Upper lobe of left lung (tissue), 6 donors: ENCODE data around the gene SNX1. TPM values are rescaled to one million over a fixed set of nuclear protein-coding genes. Genes with fewer than 3 reads are reported as not detected.

Experiments
- ATAC-seq, 2 donors: fragments of 200-7000 bp; cut with Tn5 transposase; one replicate each; pipeline ENCODE4 v1.9.1; 2022; ENCODE audit warnings: mild to moderate bottlenecking in 2 of 2, moderate library complexity in 2 of 2; ENCODE audit not compliant: low FRiP score in 2 of 2
- DNase-seq, 2 donors: peaks; one replicate each; pipeline ENCODE4 v3.0.0-alpha.2; 2019 to 2020
- H3K27ac ChIP-seq, 4 donors: fragments of 200-600 bp; sonication (generic); one replicate each; pipeline ENCODE4 v1.5.1; 2016 to 2019
- H3K27me3 ChIP-seq, 4 donors: fragments of 200-600 bp; sonication (generic); one replicate each; pipeline ENCODE4 v1.5.1; 2017 to 2019
- H3K36me3 ChIP-seq, 4 donors: fragments of 200-600 bp; sonication (generic); one replicate each; pipeline ENCODE4 v1.5.1; 2016 to 2019
- H3K4me1 ChIP-seq, 4 donors: fragments of 200-600 bp; sonication (generic); one replicate each; pipeline ENCODE4 v1.5.1; 2018 to 2019
- H3K4me3 ChIP-seq, 4 donors: fragments of 200-600 bp; sonication (generic); one replicate each; pipeline ENCODE4 v1.5.1; 2017 to 2019; ENCODE audit warnings: mild to moderate bottlenecking in 2 of 4, moderate library complexity in 1 of 4
- H3K9me3 ChIP-seq, 4 donors: fragments of 200-600 bp; sonication (generic); one replicate each; pipeline ENCODE4 v1.5.1; 2018 to 2019
- CTCF ChIP-seq, 6 experiments: fragments of 450-650 bp in 4 of 6; fragments of 200-600 bp in 2 of 6; sonication (generic) in 2 of 6; IDR thresholded peaks; one replicate each; pipeline ENCODE4 v1.5.1; 2016 to 2019; ENCODE audit warnings: antibody characterized with exemption in 6 of 6
- EP300 ChIP-seq, 4 donors: sonication (generic); formaldehyde crosslinking; IDR thresholded peaks; one replicate each; pipeline ENCODE4 v1.5.1; 2017; ENCODE audit warnings: antibody characterized with exemption in 4 of 4, control low read depth in 2 of 4
- POLR2A ChIP-seq, 4 donors: fragments of 450-650 bp; IDR thresholded peaks; one replicate each; pipeline ENCODE4 v1.5.1; 2016 to 2017; ENCODE audit warnings: antibody characterized with exemption in 4 of 4, mild to moderate bottlenecking in 2 of 4
- POLR2AphosphoS5 ChIP-seq, 2 donors: sonication (generic); formaldehyde crosslinking; IDR thresholded peaks; one replicate each; pipeline ENCODE4 v1.5.1; 2017; ENCODE audit warnings: antibody characterized with exemption in 2 of 2
- WGBS, 2 donors: methylation state at CpG; one replicate each; pipeline ENCODE4 v1.1.5; 2017 to 2018; 5-methylcytosine and 5-hydroxymethylcytosine counted together
- total RNA-seq, 6 donors: library from RNA; depleted of rRNA in 4 of 6; stranded (reverse); fragments of >200 nt in 4 of 6; gene quantifications; one replicate each; pipeline versions ENCODE4 v1.1.0 to v1.2.1, GENCODE V29; 2016 to 2021
- donor health status: DM: no; HTN: no; CAD: no; lungs with moderate emphysema.
- donor health status: DM: no; HTN: yes; CAD: no; lungs with severe emphysema.

The SNX1 gene
- total RNA-seq, 6 donors from 2014 or later = 103 to 234 (median 154) TPM

DNA sequence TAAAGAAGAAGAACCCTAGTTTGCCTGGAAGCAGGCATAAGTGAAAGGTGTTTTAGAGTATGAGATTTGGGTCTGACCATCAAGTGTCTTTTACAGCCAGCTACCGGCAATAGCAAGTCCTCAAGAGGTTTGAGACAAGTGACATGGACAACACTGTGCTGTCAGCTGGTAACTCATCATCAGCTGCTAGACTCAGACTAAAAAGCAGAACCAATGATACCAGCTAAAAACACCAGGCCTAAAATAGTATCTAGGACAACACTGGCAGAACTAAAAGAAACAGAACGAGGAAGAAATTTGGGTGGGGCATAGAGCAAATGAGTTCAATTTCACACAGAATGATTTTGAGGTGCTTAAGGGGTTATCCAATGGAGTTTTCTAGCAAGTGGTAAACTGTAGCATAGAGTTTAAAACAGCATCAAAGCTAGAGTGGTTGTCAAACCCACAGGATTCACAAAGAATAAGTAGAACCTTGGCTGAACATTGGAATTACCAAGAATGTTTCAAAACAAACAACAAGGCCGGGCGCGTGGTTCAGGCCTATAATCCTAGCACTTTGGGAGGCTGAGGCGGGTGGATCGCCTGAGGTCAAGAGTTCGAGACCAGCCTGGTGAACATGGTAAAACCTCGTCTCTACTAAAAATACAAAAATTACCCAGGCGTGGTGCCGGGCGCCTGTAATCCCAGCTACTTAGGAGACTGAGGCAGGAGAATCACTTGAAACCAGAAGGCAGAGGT, 6.1 kb upstream of the SNX1 start:
- Histone ChIP-seq H3K27me3 (no peaks in the 10 kb centered on the region), H3K36me3 (peaks cover 0 to 44% (median 13%) of the 10 kb centered on the region in 4 donors), H3K27ac (peak overlapping the region in 3 of 4 donors; percentile 51 to 75 (median 54)), H3K9me3 (no peaks in the 10 kb centered on the region), H3K4me3 (no peak overlapping the region), H3K4me1 (peaks cover 14 to 37% (median 24%) of the 10 kb centered on the region in 4 donors)
- DNase-seq (peak in 1 of 2 donors; percentile 40), ATAC-seq (peak in 1 of 2 donors; percentile 41)
- TF ChIP-seq POLR2AphosphoS5 (IDR thresholded peaks at IDR 0.05) (no peak), CTCF (IDR thresholded peaks at IDR 0.05) (no peak), EP300 (IDR thresholded peaks at IDR 0.05) (no peak), POLR2A (IDR thresholded peaks at IDR 0.05) (peak in 1 of 4 donors; percentile 36)
- WGBS, 2 donors = 91 to 92% methylated on average over 12 of the region's 12 CpGs

- no peak for TF ChIP-seq POLR2A (IDR thresholded peaks at IDR 0.05)
- TF ChIP-seq EP300 (IDR thresholded peaks at IDR 0.05) = no peak
- TF ChIP-seq POLR2AphosphoS5 (IDR thresholded peaks at IDR 0.05) = no peak
- no peak for TF ChIP-seq CTCF (IDR thresholded peaks at IDR 0.05)
- DNase-seq (peak in 1 of 2 donors; percentile 47), ATAC-seq (no peak)
- H3K4me1 ChIP-seq = peaks cover 22 to 45% (median 32%) of the 10 kb centered on the region in 4 donors
- H3K4me3 ChIP-seq = no peak overlapping the region
- peaks cover 0 to 36% (median 8%) of the 10 kb centered on the region in 4 donors for H3K36me3 ChIP-seq
- no peaks in the 10 kb centered on the region for H3K9me3 ChIP-seq
- H3K27me3 ChIP-seq = no peaks in the 10 kb centered on the region
- 76 to 85% methylated on average over 3 of the region's 3 CpGs for WGBS, 2 donors
- H3K27ac ChIP-seq = peak overlapping the region; percentile 19 to 75 (median 52)
Measured at GRCh38 chr15:64090527-64090926, 5.3 kb upstream of the SNX1 start.

GRCh38 chr15:64092075-64092820, 3.5 kb upstream of the SNX1 start:
- ATAC-seq (no peak), DNase-seq (no peak)
- TF ChIP-seq CTCF (IDR thresholded peaks at IDR 0.05) = peak in 1 of 6 experiments; percentile 7
- no peak for TF ChIP-seq EP300 (IDR thresholded peaks at IDR 0.05)
- H3K36me3 ChIP-seq = peaks cover 0 to 18% (median 3%) of the 10 kb centered on the region in 4 donors
- H3K4me3 ChIP-seq = peak overlapping the region in 2 of 4 donors; percentile 59 to 85
- H3K4me1 ChIP-seq = peaks cover 29 to 55% (median 40%) of the 10 kb centered on the region in 4 donors
- H3K27ac ChIP-seq = peak overlapping the region; percentile 83 to 95 (median 90)
- no peaks in the 10 kb centered on the region for H3K9me3 ChIP-seq
- no peaks in the 10 kb centered on the region for H3K27me3 ChIP-seq

DNA sequence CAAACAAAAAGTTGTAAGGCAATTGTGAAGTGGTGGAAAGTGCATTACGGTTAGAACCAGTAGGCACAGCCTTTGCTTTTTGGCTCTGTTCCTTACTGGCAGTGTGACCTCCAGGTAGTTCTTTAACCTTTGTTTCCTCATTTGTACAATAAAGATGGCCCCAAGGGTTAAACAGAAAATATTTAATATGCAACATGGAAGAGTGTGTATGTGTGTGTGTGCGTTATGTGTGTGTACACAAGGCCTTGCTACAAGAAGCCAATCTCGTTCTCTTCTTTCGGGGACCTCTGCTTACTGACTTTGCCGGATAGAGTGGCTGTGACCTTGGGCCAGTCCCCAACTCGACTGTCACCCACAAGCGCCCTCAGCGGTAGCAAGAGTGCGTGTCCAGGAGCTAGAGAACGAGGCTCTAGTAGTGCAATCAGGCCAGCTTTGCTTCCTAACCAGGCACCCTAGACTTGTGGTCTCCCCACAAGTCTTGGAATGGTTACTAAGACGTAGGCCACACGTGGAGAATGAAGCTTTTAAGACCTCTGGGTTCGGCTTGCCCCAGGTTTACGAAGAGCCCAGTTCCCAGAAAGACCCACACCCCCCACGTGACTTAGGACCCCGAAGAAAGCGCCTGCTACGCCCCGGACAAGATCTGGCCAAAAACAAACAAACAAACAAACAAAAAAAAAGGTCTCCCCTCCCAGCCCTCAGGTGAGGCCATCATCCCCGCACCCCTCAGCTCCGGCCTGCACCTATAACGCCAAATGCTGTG, 2.7 kb upstream of the SNX1 start:
- DNase-seq (peak in 1 of 2 donors; percentile 72), ATAC-seq (peak; percentile 4 to 15)
- TF ChIP-seq EP300 (IDR thresholded peaks at IDR 0.05) (no peak), POLR2A (IDR thresholded peaks at IDR 0.05) (no peak), CTCF (IDR thresholded peaks at IDR 0.05) (no peak), POLR2AphosphoS5 (IDR thresholded peaks at IDR 0.05) (no peak)
- Histone ChIP-seq H3K27ac (peak overlapping the region; percentile 83 to 95 (median 90)), H3K36me3 (peaks cover 0 to 10% (median 2%) of the 10 kb centered on the region in 4 donors), H3K4me1 (peaks cover 37 to 63% (median 48%) of the 10 kb centered on the region in 4 donors), H3K4me3 (peak overlapping the region; percentile 59 to 85 (median 74)), H3K9me3 (no peaks in the 10 kb centered on the region), H3K27me3 (no peaks in the 10 kb centered on the region)
- WGBS, 2 donors = 4 to 8% methylated on average over 14 to 22 of the region's 22 CpGs
